Caco-2 (cell line): ENCODE results near the gene PLEKHN1. TPM values are rescaled to one million over a fixed set of nuclear protein-coding genes. Genes with fewer than 3 reads are reported as not detected.

Experiments used
- BruUV-seq: library from RNA; stranded (reverse); fragments of 400-500 nt; replicated peaks from 2 replicates; lab custom pipeline; 2021; lab: Mats Ljungman, UMichigan
- CTCF ChIA-PET: fragments of 300-600 bp; sonication (Branson Sonifier 250); formaldehyde crosslinking; loops from one replicate; lab custom pipeline; 2022; ENCODE audit warnings: antibody characterized with exemption; lab: Charles Lee
- POLR2A ChIA-PET: fragments of 300-600 bp; sonication (Branson Sonifier 250); formaldehyde crosslinking; loops from one replicate; lab custom pipeline; 2022; ENCODE audit warnings: antibody characterized with exemption; lab: Charles Lee
- DNase-seq, 2 experiments: peaks; one replicate each; pipeline versions ENCODE4 v3.0.0 to v3.0.0-alpha.2; 2020 to 2022
- H3K27me3 ChIP-seq: replicated peaks from 2 replicates; pipeline ENCODE4 v1.6.0; 2011; ENCODE audit warnings: low read length; ENCODE audit not compliant: control insufficient read depth, insufficient read depth
- H3K36me3 ChIP-seq: 2 replicates; pipeline ENCODE4 v1.5.1; 2011; ENCODE audit warnings: low read length; ENCODE audit not compliant: control insufficient read depth, insufficient read depth
- H3K4me1 ChIP-seq: fragments of 250-450 bp; sonication (Bioruptor Pico); 2 replicates; pipeline ENCODE4 v1.5.1; 2020; ENCODE audit warnings: mild to moderate bottlenecking
- H3K4me3 ChIP-seq: 2 replicates; pipeline ENCODE4 v1.5.1; 2011; ENCODE audit warnings: low read depth, mild to moderate bottlenecking, control low read depth, low read length
- H3K9me3 ChIP-seq: fragments of 250-450 bp; sonication (Bioruptor Pico); 2 replicates; pipeline ENCODE4 v1.5.1; 2020; ENCODE audit warnings: mild to moderate bottlenecking, moderate library complexity
- H3K27ac Mint-ChIP-seq: one replicate; pipeline ENCODE4 v1.8.0; 2022; ENCODE audit warnings: mixed read lengths; ENCODE audit not compliant: unreplicated experiment
- H3K27me3 Mint-ChIP-seq: one replicate; pipeline ENCODE4 v1.8.0; 2022; ENCODE audit warnings: mixed read lengths; ENCODE audit not compliant: insufficient read depth, unreplicated experiment
- H3K36me3 Mint-ChIP-seq: one replicate; pipeline ENCODE4 v1.8.0; 2022; ENCODE audit warnings: mild to moderate bottlenecking, mixed read lengths; ENCODE audit not compliant: insufficient read depth, unreplicated experiment
- H3K4me1 Mint-ChIP-seq: one replicate; pipeline ENCODE4 v1.8.0; 2022; ENCODE audit warnings: low read depth, mixed read lengths; ENCODE audit not compliant: unreplicated experiment
- H3K4me3 Mint-ChIP-seq: one replicate; pipeline ENCODE4 v1.8.0; 2022; ENCODE audit warnings: mild to moderate bottlenecking, moderate library complexity, mixed read lengths; ENCODE audit not compliant: unreplicated experiment
- H3K9me3 Mint-ChIP-seq: one replicate; pipeline ENCODE4 v1.8.0; 2022; ENCODE audit warnings: mixed read lengths; ENCODE audit not compliant: unreplicated experiment
- CTCF ChIP-seq, 2 experiments: fragments of 200-600 bp in 1 of 2; IDR thresholded peaks; 1 replicate in 1 of 2; 2 replicates in 1 of 2; pipeline versions ENCODE4 v1.5.1 to v1.8.0; 2011 to 2022; ENCODE audit warnings: antibody characterized with exemption in 1 of 2, control low read depth in 1 of 2, inconsistent platforms in 1 of 2, low read depth in 1 of 2, low read length in 1 of 2, mild to moderate bottlenecking in 1 of 2, moderate library complexity in 1 of 2; ENCODE audit not compliant: insufficient read depth in 1 of 2, severe bottlenecking in 1 of 2, unreplicated experiment in 1 of 2
- intact Hi-C: fragments of 100-400 bp; cut with micrococcal nuclease; formaldehyde crosslinking; loops from one replicate; pipeline ENCODE4 v1.10.0; 2022; ENCODE audit not compliant: unreplicated experiment
- total RNA-seq: library from RNA; stranded (reverse); gene quantifications from 2 replicates; pipeline ENCODE4 v1.2.3, GENCODE V29; 2022

PLEKHN1 gene
- total RNA-seq, 1 experiment from 2014 or later, result 3.1 TPM

- CTCF ChIA-PET, result interaction anchor here (0.6 kb wide), 1 partner anchor 22 kb away, joined by 3 read pairs; no protein-coding TSS in a partner anchor
- Histone ChIP-seq H3K27me3 (no peaks in the 10 kb centered on the region), H3K9me3 (no peaks in the 10 kb centered on the region), H3K4me1 (peaks cover 25% of the 10 kb centered on the region), H3K36me3 (no peaks in the 10 kb centered on the region), H3K4me3 (peak overlapping the region; percentile 87)
- H3K27ac Mint-ChIP-seq, result no peak overlapping the region
- H3K4me3 Mint-ChIP-seq, result peak overlapping the region; percentile 79
- no peaks in the 10 kb centered on the region for H3K27me3 Mint-ChIP-seq
- peaks cover 40% of the 10 kb centered on the region for H3K36me3 Mint-ChIP-seq
- no peak for TF ChIP-seq CTCF (IDR thresholded peaks at IDR 0.05; ENCODE audit: insufficient read depth in 1 of 2, low read depth in 1 of 2, low read length in 1 of 2, severe bottlenecking in 1 of 2, unreplicated experiment in 1 of 2)
- no TSS peak for BruUV-seq
- DNase-seq, result peak in 1 of 2 experiments; percentile 59
- intact Hi-C loops, result loop anchor here (5.0 kb wide), 1 partner anchor 74 kb away; the partner anchor contains the start of gene RNF223
- POLR2A ChIA-PET, result interaction anchor here (0.5 kb wide), 1 partner anchor 320 kb away, joined by 4 read pairs; no protein-coding TSS in a partner anchor
- H3K9me3 Mint-ChIP-seq, result no peaks in the 10 kb centered on the region
- no peaks in the 10 kb centered on the region for H3K4me1 Mint-ChIP-seq
These were observed 31.9 kb downstream of the PLEKHN1 start for GRCh38 chr1:997993-998744.

GRCh38 chr1:998745-998994 is 32.4 kb downstream of the PLEKHN1 start:
- no peaks in the 10 kb centered on the region for H3K9me3 Mint-ChIP-seq
- Histone ChIP-seq H3K36me3 (no peaks in the 10 kb centered on the region), H3K4me3 (peak overlapping the region; percentile 87), H3K9me3 (no peaks in the 10 kb centered on the region), H3K4me1 (peaks cover 28% of the 10 kb centered on the region), H3K27me3 (no peaks in the 10 kb centered on the region)
- BruUV-seq, result no TSS peak
- no peaks in the 10 kb centered on the region for H3K27me3 Mint-ChIP-seq
- H3K36me3 Mint-ChIP-seq, result peaks cover 43% of the 10 kb centered on the region
- peak overlapping the region; percentile 79 for H3K4me3 Mint-ChIP-seq
- TF ChIP-seq CTCF (IDR thresholded peaks at IDR 0.05; ENCODE audit: insufficient read depth in 1 of 2, low read depth in 1 of 2, low read length in 1 of 2, severe bottlenecking in 1 of 2, unreplicated experiment in 1 of 2), result no peak
- no peak overlapping the region for H3K27ac Mint-ChIP-seq
- no peaks in the 10 kb centered on the region for H3K4me1 Mint-ChIP-seq
- ChIA-PET POLR2A (no interaction called here), CTCF (interaction anchor here (0.6 kb wide), 1 partner anchor 22 kb away, joined by 3 read pairs; no protein-coding TSS in a partner anchor)
- intact Hi-C loops, result loop anchor here (5.0 kb wide), 1 partner anchor 74 kb away; the partner anchor contains the start of gene RNF223
- no peak for DNase-seq

GRCh38 chr1:998995-999724 is 32.9 kb downstream of the PLEKHN1 start:
- peaks cover 33% of the 10 kb centered on the region for H3K4me1 ChIP-seq
- peaks cover 43% of the 10 kb centered on the region for H3K36me3 Mint-ChIP-seq
- CTCF ChIA-PET, result no interaction called here

More at GRCh38 chr1:998995-999724, 32.9 kb downstream of the PLEKHN1 start:
- intact Hi-C loops, result loop anchor here (5.0 kb wide), 1 partner anchor 73 kb away; the partner anchor contains the start of gene RNF223
- peak overlapping the region; percentile 79 for H3K4me3 Mint-ChIP-seq
- DNase-seq, result peak in 1 of 2 experiments; percentile 66
- POLR2A ChIA-PET, result interaction anchor here (3.0 kb wide), 1 partner anchor 20 kb away, joined by 16 read pairs; the partner anchor contains the start of gene AGRN
- Histone ChIP-seq H3K9me3 (no peaks in the 10 kb centered on the region), H3K4me3 (peak overlapping the region; percentile 87), H3K27me3 (no peaks in the 10 kb centered on the region), H3K36me3 (no peaks in the 10 kb centered on the region)
- H3K27me3 Mint-ChIP-seq, result no peaks in the 10 kb centered on the region
- H3K4me1 Mint-ChIP-seq, result no peaks in the 10 kb centered on the region
- TF ChIP-seq CTCF (IDR thresholded peaks at IDR 0.05; ENCODE audit: insufficient read depth in 1 of 2, low read depth in 1 of 2, low read length in 1 of 2, severe bottlenecking in 1 of 2, unreplicated experiment in 1 of 2), result no peak
- no TSS peak for BruUV-seq
- H3K27ac Mint-ChIP-seq, result no peak overlapping the region
- no peaks in the 10 kb centered on the region for H3K9me3 Mint-ChIP-seq
